Hepatocyte (in vitro differentiated cells): Measurements from ENCODE around the gene F2R. TPM values are rescaled to one million over a fixed set of nuclear protein-coding genes. Genes with fewer than 3 reads are reported as not detected.

ENCODE experiments used
- DNase-seq: peaks from one replicate; pipeline ENCODE4 v3.0.0-alpha.2; 2016; ENCODE audit warnings: low spot score
- H2AFZ ChIP-seq: fragments of 200-600 bp; sonication (generic); 2 replicates; pipeline ENCODE4 v1.6.0; 2016; ENCODE audit warnings: antibody characterized with exemption, mild to moderate bottlenecking
- H3K27ac ChIP-seq: fragments of 200-600 bp; sonication (generic); 2 replicates; pipeline ENCODE4 v1.5.1; 2016; ENCODE audit warnings: mild to moderate bottlenecking
- H3K27me3 ChIP-seq: fragments of 200-600 bp; sonication (generic); 2 replicates; pipeline ENCODE4 v1.6.1; 2016
- H3K36me3 ChIP-seq: fragments of 200-600 bp; sonication (generic); replicated peaks from 2 replicates; pipeline ENCODE4 v1.5.1; 2016; ENCODE audit warnings: low read depth; ENCODE audit not compliant: insufficient read depth
- H3K4me1 ChIP-seq: fragments of 200-600 bp; sonication (generic); 2 replicates; pipeline ENCODE4 v1.5.1; 2016; ENCODE audit warnings: mild to moderate bottlenecking, moderate library complexity; ENCODE audit not compliant: insufficient read depth
- H3K4me2 ChIP-seq: fragments of 200-600 bp; sonication (generic); 2 replicates; pipeline ENCODE4 v1.6.0; 2016
- H3K4me3 ChIP-seq: fragments of 200-600 bp; sonication (generic); 2 replicates; pipeline ENCODE4 v1.5.1; 2016; ENCODE audit warnings: mild to moderate bottlenecking
- H3K79me2 ChIP-seq: fragments of 200-600 bp; sonication (generic); 2 replicates; pipeline ENCODE4 v1.6.0; 2017; ENCODE audit warnings: mild to moderate bottlenecking
- H3K9me2 ChIP-seq: fragments of 200-600 bp; sonication (generic); replicated peaks from 2 replicates; pipeline ENCODE4 v1.6.0; 2017; ENCODE audit warnings: mild to moderate bottlenecking; ENCODE audit not compliant: insufficient read depth
- H3K9me3 ChIP-seq: fragments of 200-600 bp; sonication (generic); 2 replicates; pipeline ENCODE4 v1.5.1; 2016; ENCODE audit warnings: low read depth, mild to moderate bottlenecking
- H4K20me1 ChIP-seq: fragments of 200-600 bp; sonication (generic); 2 replicates; pipeline ENCODE4 v1.6.0; 2016; ENCODE audit warnings: mild to moderate bottlenecking; ENCODE audit not compliant: insufficient read depth, poor library complexity, severe bottlenecking
- EZH2 ChIP-seq: fragments of 200-600 bp; sonication (generic); IDR thresholded peaks from 2 replicates; pipeline ENCODE4 v1.6.1; 2016; ENCODE audit warnings: antibody characterized with exemption, mild to moderate bottlenecking, borderline replicate concordance
- EZH2phosphoT487 ChIP-seq: fragments of 200-600 bp; sonication (generic); IDR thresholded peaks from one replicate; pipeline ENCODE4 v1.6.1; 2018; ENCODE audit warnings: antibody characterized with exemption, mild to moderate bottlenecking, low read depth, moderate library complexity; ENCODE audit not compliant: unreplicated experiment, severe bottlenecking
- WGBS: methylation state at CpG from one replicate; pipeline ENCODE4 v1.1.6; 2016; ENCODE audit warnings: low lambda C conversion rate; ENCODE audit errors: missing lambda C conversion rate; 5-methylcytosine and 5-hydroxymethylcytosine counted together
- polyA plus RNA-seq: library from polyadenylated mRNA; unstranded; fragments of >200 nt; fragmentation: Nextera tagmentation; extraction: Ambion mirVana; gene quantifications from 2 replicates; pipeline ENCODE4 v1.2.1, GENCODE V29; 2016
- total RNA-seq: library from RNA; depleted of rRNA; stranded (reverse); fragments of >200 nt; gene quantifications from 2 replicates; pipeline ENCODE4 v1.2.3, GENCODE V29; 2014
- TF ChIP-seq, protein P1 (sequence below): fragments of 200-600 bp; sonication (generic); IDR thresholded peaks from 2 replicates; pipeline ENCODE4 v1.5.1; 2016; ENCODE audit warnings: antibody characterized with exemption, mild to moderate bottlenecking; ENCODE audit not compliant: poor library complexity

F2R gene
- total and polyA plus RNA-seq, 2 experiments from 2014 or later: 27.1 to 48.1 TPM

DNA sequence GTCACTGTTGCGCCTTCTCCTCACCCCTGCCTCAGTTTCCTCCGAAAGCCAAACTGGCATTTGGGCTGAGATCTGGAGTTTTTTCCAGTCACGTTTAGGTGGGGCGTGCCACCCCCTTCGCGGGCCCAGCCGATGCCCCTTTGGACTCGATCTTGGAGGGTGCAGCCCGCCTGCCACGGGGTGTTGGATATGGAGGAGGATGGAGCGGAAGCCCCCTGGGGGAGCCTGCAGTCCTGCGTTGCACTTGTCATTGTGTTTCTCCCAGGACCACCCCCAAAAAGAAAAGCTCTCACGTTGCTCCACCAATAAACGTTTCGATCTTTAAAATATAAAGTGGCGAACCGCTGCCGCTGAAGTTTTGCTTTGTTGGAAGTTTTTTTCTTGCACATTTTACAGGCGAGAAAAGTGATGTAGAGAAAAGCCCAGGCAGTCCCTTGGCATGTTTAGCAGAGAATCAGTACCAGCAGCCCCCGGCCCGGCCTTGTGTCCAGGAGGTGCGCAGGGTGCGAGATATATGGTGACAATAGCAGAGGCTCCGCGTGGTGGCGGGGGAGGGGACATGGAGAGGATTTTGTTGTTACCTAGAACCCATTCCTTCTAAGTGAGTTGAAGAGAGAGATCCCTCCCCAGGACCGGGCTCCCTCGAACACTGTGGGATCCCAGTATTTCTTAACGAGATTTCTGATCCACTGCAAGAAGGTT, 681 bp downstream of the F2R start:
- peak overlapping the region; percentile 90 for H2AFZ ChIP-seq

DNA sequence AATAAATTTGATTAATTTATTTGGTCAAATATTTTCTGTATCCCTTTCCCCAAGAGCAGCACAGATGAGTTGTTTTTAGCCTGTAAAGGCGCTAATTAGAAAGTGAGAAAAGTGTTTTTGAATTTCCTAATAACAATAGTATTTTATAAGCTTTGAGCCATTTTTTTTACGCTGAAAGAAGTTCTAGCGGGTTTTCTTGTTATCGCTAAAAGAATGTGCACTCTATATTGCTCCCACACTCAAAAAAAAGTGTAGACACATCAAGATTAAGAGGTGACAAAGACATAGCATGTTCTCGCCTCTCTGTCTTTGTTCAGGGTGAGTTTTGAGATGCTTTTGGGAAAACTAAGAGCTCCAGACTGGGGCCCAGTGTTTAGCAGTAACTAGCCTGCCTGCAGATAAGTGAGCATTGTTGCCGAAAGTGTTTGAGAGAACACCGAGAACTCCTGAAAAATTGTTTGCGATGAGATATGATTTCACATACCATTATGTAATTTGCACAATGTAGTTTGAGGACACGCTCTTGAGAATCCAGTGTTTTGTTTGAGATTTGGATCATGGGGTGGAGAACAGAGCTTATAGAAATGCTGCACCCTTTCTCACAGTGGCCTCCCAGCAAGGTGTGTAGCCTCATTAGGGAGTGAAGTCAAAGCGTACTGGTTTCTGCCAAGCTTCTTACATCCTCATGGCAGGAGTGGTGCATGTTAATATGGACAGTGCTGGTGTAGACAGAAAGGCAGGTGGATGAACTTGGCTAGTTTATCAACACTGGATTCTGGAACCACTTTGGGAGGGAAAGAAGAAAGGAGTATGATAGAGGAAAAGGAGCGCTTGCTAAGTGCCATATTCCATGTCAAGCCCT, 1.5 kb downstream of the F2R start:
- peaks cover 59% of the 10 kb centered on the region for H3K79me2 ChIP-seq

More for the DNA sequence above, 681 bp downstream of the F2R start:
- WGBS: 7% methylated on average over 29 of the region's 29 CpGs
- H3K79me2 ChIP-seq: peaks cover 51% of the 10 kb centered on the region
- peak overlapping the region; percentile 100 for H3K4me3 ChIP-seq
- no peaks in the 10 kb centered on the region for H4K20me1 ChIP-seq
- peaks cover 8% of the 10 kb centered on the region for H3K27me3 ChIP-seq
- DNase-seq: peak; percentile 23
- no peaks in the 10 kb centered on the region for H3K9me3 ChIP-seq
- H3K4me1 ChIP-seq: peaks cover 4% of the 10 kb centered on the region
- H3K27ac ChIP-seq: peak overlapping the region; percentile 81
- H3K36me3 ChIP-seq: no peaks in the 10 kb centered on the region
- TF ChIP-seq, protein P1, sequence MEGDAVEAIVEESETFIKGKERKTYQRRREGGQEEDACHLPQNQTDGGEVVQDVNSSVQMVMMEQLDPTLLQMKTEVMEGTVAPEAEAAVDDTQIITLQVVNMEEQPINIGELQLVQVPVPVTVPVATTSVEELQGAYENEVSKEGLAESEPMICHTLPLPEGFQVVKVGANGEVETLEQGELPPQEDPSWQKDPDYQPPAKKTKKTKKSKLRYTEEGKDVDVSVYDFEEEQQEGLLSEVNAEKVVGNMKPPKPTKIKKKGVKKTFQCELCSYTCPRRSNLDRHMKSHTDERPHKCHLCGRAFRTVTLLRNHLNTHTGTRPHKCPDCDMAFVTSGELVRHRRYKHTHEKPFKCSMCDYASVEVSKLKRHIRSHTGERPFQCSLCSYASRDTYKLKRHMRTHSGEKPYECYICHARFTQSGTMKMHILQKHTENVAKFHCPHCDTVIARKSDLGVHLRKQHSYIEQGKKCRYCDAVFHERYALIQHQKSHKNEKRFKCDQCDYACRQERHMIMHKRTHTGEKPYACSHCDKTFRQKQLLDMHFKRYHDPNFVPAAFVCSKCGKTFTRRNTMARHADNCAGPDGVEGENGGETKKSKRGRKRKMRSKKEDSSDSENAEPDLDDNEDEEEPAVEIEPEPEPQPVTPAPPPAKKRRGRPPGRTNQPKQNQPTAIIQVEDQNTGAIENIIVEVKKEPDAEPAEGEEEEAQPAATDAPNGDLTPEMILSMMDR: no peak
- no peak for TF ChIP-seq EZH2phosphoT487
- no peak for TF ChIP-seq EZH2
- peak overlapping the region; percentile 94 for H3K4me2 ChIP-seq
- H3K9me2 ChIP-seq: no peaks in the 10 kb centered on the region

DNA sequence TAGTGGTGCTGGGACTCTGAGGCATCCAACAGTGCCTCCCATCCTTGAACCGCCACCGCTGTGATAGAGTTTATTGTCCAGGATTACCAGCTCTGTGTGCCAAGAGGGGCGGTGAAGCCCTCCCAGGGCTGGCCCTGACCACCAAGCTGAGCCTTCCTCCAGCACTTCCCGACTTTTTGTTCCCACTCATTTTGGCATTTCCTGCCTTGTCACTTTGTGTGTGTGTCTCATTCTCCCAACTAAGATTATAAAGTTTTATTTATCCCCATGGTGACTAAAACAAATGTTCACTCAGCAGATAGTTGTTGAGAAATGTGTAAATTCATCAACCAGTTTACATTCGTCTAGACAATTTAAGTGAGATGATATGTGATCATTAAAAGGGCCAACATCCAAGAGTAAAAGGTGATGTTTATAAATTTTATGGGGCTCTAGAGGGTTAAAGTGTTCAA, 2.5 kb downstream of the F2R start:
- peaks cover 8% of the 10 kb centered on the region for H3K27me3 ChIP-seq
- H3K4me2 ChIP-seq: peak overlapping the region; percentile 94
- TF ChIP-seq, protein P1: no peak
- TF ChIP-seq EZH2 (no peak), EZH2phosphoT487 (no peak)
- H4K20me1 ChIP-seq: no peaks in the 10 kb centered on the region
- peaks cover 4% of the 10 kb centered on the region for H3K4me1 ChIP-seq
- H3K9me3 ChIP-seq: no peaks in the 10 kb centered on the region
- WGBS: 91% methylated on average over 5 of the region's 5 CpGs
- H3K4me3 ChIP-seq: no peak overlapping the region
- H3K79me2 ChIP-seq: peaks cover 69% of the 10 kb centered on the region
- H2AFZ ChIP-seq: no peak overlapping the region
- no peak for DNase-seq
- H3K36me3 ChIP-seq: no peaks in the 10 kb centered on the region
- H3K27ac ChIP-seq: no peak overlapping the region
- H3K9me2 ChIP-seq: no peaks in the 10 kb centered on the region

More for the DNA sequence above, 1.5 kb downstream of the F2R start:
- H3K4me3 ChIP-seq: peak overlapping the region; percentile 100
- 68% methylated on average over 11 of the region's 11 CpGs for WGBS
- H2AFZ ChIP-seq: peak overlapping the region; percentile 90
- peak overlapping the region; percentile 94 for H3K4me2 ChIP-seq
- no peak for DNase-seq
- no peak for TF ChIP-seq EZH2phosphoT487
- TF ChIP-seq EZH2: no peak
- TF ChIP-seq, protein P1: no peak
- peak overlapping the region; percentile 81 for H3K27ac ChIP-seq
- no peaks in the 10 kb centered on the region for H3K9me3 ChIP-seq
- H4K20me1 ChIP-seq: no peaks in the 10 kb centered on the region
- H3K9me2 ChIP-seq: no peaks in the 10 kb centered on the region
- peaks cover 4% of the 10 kb centered on the region for H3K4me1 ChIP-seq
- H3K36me3 ChIP-seq: no peaks in the 10 kb centered on the region
- peaks cover 8% of the 10 kb centered on the region for H3K27me3 ChIP-seq
